Large intestine (tissue), 3 donors: ENCODE data around the gene GMDS. TPM values are rescaled to one million over a fixed set of nuclear protein-coding genes. Genes with fewer than 3 reads are reported as not detected.
"Not testable (repeated sequence)": the region's sequence is repeated elsewhere in the genome, so short reads cannot be mapped to it uniquely, and the experiment has no call there.

ENCODE experiments used
- DNase-seq, 2 donors: peaks; one replicate each; pipeline versions ENCODE4 v3.0.0 to v3.0.0-alpha.2; 2013
- H3K27ac ChIP-seq: one replicate; pipeline ENCODE4 v1.5.1; 2013; ENCODE audit warnings: low read length
- H3K27me3 ChIP-seq: 2 replicates; pipeline ENCODE4 v1.6.1; 2013; ENCODE audit warnings: low read length; ENCODE audit not compliant: control insufficient read depth, insufficient read depth
- H3K36me3 ChIP-seq: 2 replicates; pipeline ENCODE4 v1.6.1; 2013; ENCODE audit warnings: low read length; ENCODE audit not compliant: control insufficient read depth, insufficient read depth
- H3K4me1 ChIP-seq: one replicate; pipeline ENCODE4 v1.6.1; 2013; ENCODE audit warnings: low read length; ENCODE audit not compliant: control insufficient read depth, insufficient read depth
- H3K4me3 ChIP-seq: one replicate; pipeline ENCODE4 v1.5.1; 2013; ENCODE audit warnings: low read length
- H3K9me3 ChIP-seq: one replicate; pipeline ENCODE4 v1.6.1; 2013; ENCODE audit warnings: mild to moderate bottlenecking, low read depth, low read length, moderate library complexity; ENCODE audit not compliant: control insufficient read depth
- WGBS: methylation state at CpG from one replicate; pipeline ENCODE4 v1.1.5; 2013; ENCODE audit warnings: low lambda C conversion rate; ENCODE audit not compliant: insufficient coverage; 5-methylcytosine and 5-hydroxymethylcytosine counted together
- polyA plus RNA-seq: library from polyadenylated mRNA; unstranded; fragments of 120-200 nt; gene quantifications from one replicate; pipeline ENCODE4 v1.2.1, GENCODE V29; 2013

GMDS gene
- polyA plus RNA-seq, 1 donor, result 58.9 TPM

GRCh38 chr6:1672379-1672778 is 573.0 kb downstream of the GMDS start:
- H3K4me3 ChIP-seq, result no peak overlapping the region
- H3K36me3 ChIP-seq, result no peaks in the 10 kb centered on the region
- no peaks in the 10 kb centered on the region for H3K4me1 ChIP-seq
- no CpG with 5 or more reads among the region's 2 CpGs for WGBS
- no peak for DNase-seq
- no peaks in the 10 kb centered on the region for H3K27me3 ChIP-seq
- H3K27ac ChIP-seq, result no peak overlapping the region
- no peaks in the 10 kb centered on the region for H3K9me3 ChIP-seq

GRCh38 chr6:1670711-1671462 is 574.5 kb downstream of the GMDS start:
- WGBS, result no CpG with 5 or more reads among the region's 16 CpGs

GRCh38 chr6:1669996-1670395 is 575.4 kb downstream of the GMDS start:
- H3K27me3 ChIP-seq, result no peaks in the 10 kb centered on the region
- DNase-seq, result no peak
- 100% methylated on average over 1 of the region's 11 CpGs for WGBS
- no peaks in the 10 kb centered on the region for H3K36me3 ChIP-seq
- peaks cover 3% of the 10 kb centered on the region for H3K4me1 ChIP-seq
- H3K9me3 ChIP-seq, result no peaks in the 10 kb centered on the region
- no peak overlapping the region for H3K4me3 ChIP-seq
- H3K27ac ChIP-seq, result no peak overlapping the region

More at GRCh38 chr6:1670711-1671462, 574.5 kb downstream of the GMDS start:
- Histone ChIP-seq H3K4me1 (peaks cover 3% of the 10 kb centered on the region), H3K9me3 (no peaks in the 10 kb centered on the region), H3K36me3 (no peaks in the 10 kb centered on the region), H3K27ac (no peak overlapping the region), H3K4me3 (no peak overlapping the region), H3K27me3 (no peaks in the 10 kb centered on the region)
- no peak for DNase-seq

- not testable (repeated sequence) for DNase-seq, H3K36me3 ChIP-seq, H3K4me1 ChIP-seq, H3K9me3 ChIP-seq, H3K27ac ChIP-seq, H3K27me3 ChIP-seq, H3K4me3 ChIP-seq
- 100% methylated on average over 1 of the region's 5 CpGs for WGBS
These were observed 576.9 kb downstream of the GMDS start for GRCh38 chr6:1668456-1668855.

- Histone ChIP-seq H3K4me3 (no peak overlapping the region), H3K36me3 (no peaks in the 10 kb centered on the region), H3K27ac (no peak overlapping the region), H3K9me3 (no peaks in the 10 kb centered on the region), H3K27me3 (no peaks in the 10 kb centered on the region), H3K4me1 (peaks cover 3% of the 10 kb centered on the region)
- no peak for DNase-seq
- WGBS, result 83% methylated on average over 2 of the region's 4 CpGs
These were observed 577.6 kb downstream of the GMDS start for GRCh38 chr6:1667805-1668175.

GRCh38 chr6:1667012-1667804 is 578.2 kb downstream of the GMDS start:
- DNase-seq, result peak; percentile 19 to 46
- WGBS, result no CpG with 5 or more reads among the region's 6 CpGs

GRCh38 chr6:1665214-1665613 is 580.2 kb downstream of the GMDS start:
- WGBS, result 83% methylated on average over 1 of the region's 2 CpGs

More at GRCh38 chr6:1667012-1667804, 578.2 kb downstream of the GMDS start:
- no peak overlapping the region for H3K4me3 ChIP-seq
- peaks cover 3% of the 10 kb centered on the region for H3K4me1 ChIP-seq
- H3K27me3 ChIP-seq, result no peaks in the 10 kb centered on the region
- H3K36me3 ChIP-seq, result no peaks in the 10 kb centered on the region
- H3K9me3 ChIP-seq, result no peaks in the 10 kb centered on the region
- H3K27ac ChIP-seq, result no peak overlapping the region

GRCh38 chr6:1664329-1664728 is 581.1 kb downstream of the GMDS start:
- Histone ChIP-seq H3K4me3 (no peak overlapping the region), H3K27ac (no peak overlapping the region), H3K4me1 (peaks cover 3% of the 10 kb centered on the region), H3K27me3 (no peaks in the 10 kb centered on the region), H3K36me3 (no peaks in the 10 kb centered on the region), H3K9me3 (no peaks in the 10 kb centered on the region)
- WGBS, result no CpG with 5 or more reads among the region's 6 CpGs
- no peak for DNase-seq

More at GRCh38 chr6:1665214-1665613, 580.2 kb downstream of the GMDS start:
- H3K27me3 ChIP-seq, result no peaks in the 10 kb centered on the region
- H3K9me3 ChIP-seq, result no peaks in the 10 kb centered on the region
- no peaks in the 10 kb centered on the region for H3K36me3 ChIP-seq
- H3K4me1 ChIP-seq, result peaks cover 3% of the 10 kb centered on the region
- no peak overlapping the region for H3K27ac ChIP-seq
- no peak for DNase-seq
- no peak overlapping the region for H3K4me3 ChIP-seq

- no CpG with 5 or more reads among the region's 5 CpGs for WGBS
- no peak overlapping the region for H3K4me3 ChIP-seq
- H3K27ac ChIP-seq, result no peak overlapping the region
- peaks cover 3% of the 10 kb centered on the region for H3K4me1 ChIP-seq
- no peak for DNase-seq
- no peaks in the 10 kb centered on the region for H3K36me3 ChIP-seq
- no peaks in the 10 kb centered on the region for H3K27me3 ChIP-seq
- H3K9me3 ChIP-seq, result no peaks in the 10 kb centered on the region
These were observed 581.9 kb downstream of the GMDS start for GRCh38 chr6:1663511-1663910.

- Histone ChIP-seq H3K27me3 (no peaks in the 10 kb centered on the region), H3K4me3 (no peak overlapping the region), H3K27ac (no peak overlapping the region), H3K36me3 (no peaks in the 10 kb centered on the region), H3K4me1 (peaks cover 3% of the 10 kb centered on the region), H3K9me3 (no peaks in the 10 kb centered on the region)
- no peak for DNase-seq
These were observed 582.9 kb downstream of the GMDS start for GRCh38 chr6:1662534-1662933.
